PC-3 (cell line): Measurements from ENCODE around the gene C1orf198. TPM values are rescaled to one million over a fixed set of nuclear protein-coding genes. Genes with fewer than 3 reads are reported as not detected.

ENCODE experiments used
- ATAC-seq: fragments of 200-7000 bp; cut with Tn5 transposase; 2 replicates; pipeline ENCODE4 v1.9.1; 2020; ENCODE audit warnings: mild to moderate bottlenecking, moderate library complexity
- BruUV-seq: library from RNA; stranded (reverse); fragments of 400-500 nt; replicated peaks from 2 replicates; lab custom pipeline; 2021; lab: Mats Ljungman, UMichigan
- CTCF ChIA-PET: fragments of 300-600 bp; sonication (Branson Sonifier 250); formaldehyde crosslinking; loops from one replicate; lab custom pipeline; 2022; ENCODE audit warnings: antibody characterized with exemption; lab: Charles Lee
- POLR2A ChIA-PET: fragments of 300-600 bp; sonication (Branson Sonifier 250); formaldehyde crosslinking; loops from one replicate; lab custom pipeline; 2022; ENCODE audit warnings: antibody characterized with exemption; ENCODE audit not compliant: unreplicated experiment; lab: Charles Lee
- DNase-seq: peaks from one replicate; pipeline ENCODE4 v3.0.0-alpha.2; 2015
- H2AFZ ChIP-seq: fragments of 300-600 bp; sonication (generic); 2 replicates; pipeline ENCODE4 v1.6.0; 2016; ENCODE audit warnings: antibody characterized with exemption, low read length
- H3F3A ChIP-seq: fragments of 300-600 bp; sonication (generic); one replicate; pipeline ENCODE4 v1.6.0; 2017; ENCODE audit warnings: antibody characterized with exemption, low read length, control low read depth, mild to moderate bottlenecking; ENCODE audit not compliant: unreplicated experiment
- H3K27ac ChIP-seq: fragments of 300-600 bp; sonication (generic); 2 replicates; pipeline ENCODE4 v1.5.1; 2016; ENCODE audit warnings: mild to moderate bottlenecking, low read length
- H3K27me3 ChIP-seq: fragments of 300-600 bp; sonication (generic); 2 replicates; pipeline ENCODE4 v1.6.1; 2016; ENCODE audit warnings: low read length, mixed read lengths
- H3K36me3 ChIP-seq: fragments of 300-600 bp; sonication (generic); 2 replicates; pipeline ENCODE4 v1.6.1; 2016; ENCODE audit warnings: low read depth, mixed run types, low read length, mixed read lengths
- H3K4me1 ChIP-seq: fragments of 300-600 bp; sonication (generic); 2 replicates; pipeline ENCODE4 v1.5.1; 2016; ENCODE audit warnings: low read length; ENCODE audit not compliant: insufficient read depth
- H3K4me2 ChIP-seq: fragments of 300-600 bp; sonication (generic); 2 replicates; pipeline ENCODE4 v1.6.0; 2016; ENCODE audit warnings: low read length
- H3K4me3 ChIP-seq: fragments of 300-600 bp; sonication (generic); 2 replicates; pipeline ENCODE4 v1.5.1; 2016; ENCODE audit warnings: mild to moderate bottlenecking, low read length, mixed read lengths
- H3K79me2 ChIP-seq: fragments of 300-600 bp; sonication (generic); 2 replicates; pipeline ENCODE4 v1.6.1; 2017; ENCODE audit warnings: low read length, mixed read lengths
- H3K9ac ChIP-seq: fragments of 300-600 bp; sonication (generic); 2 replicates; pipeline ENCODE4 v1.6.0; 2016; ENCODE audit warnings: mild to moderate bottlenecking, low read length
- H3K9me2 ChIP-seq: fragments of 300-600 bp; sonication (generic); replicated peaks from 2 replicates; pipeline ENCODE4 v1.6.1; 2016; ENCODE audit warnings: mixed run types, low read length, mixed read lengths
- H3K9me3 ChIP-seq: fragments of 300-600 bp; sonication (generic); 2 replicates; pipeline ENCODE4 v1.6.1; 2016; ENCODE audit warnings: low read length, mixed read lengths
- H4K20me1 ChIP-seq: fragments of 300-600 bp; sonication (generic); 2 replicates; pipeline ENCODE4 v1.6.1; 2016; ENCODE audit warnings: low read length, mixed read lengths
- EZH2 ChIP-seq: fragments of 300-600 bp; sonication (generic); IDR thresholded peaks from one replicate; pipeline ENCODE4 v1.6.1; 2017; ENCODE audit warnings: antibody characterized with exemption, mild to moderate bottlenecking, low read length; ENCODE audit not compliant: unreplicated experiment
- EZH2phosphoT487 ChIP-seq: fragments of 300-600 bp; sonication (generic); IDR thresholded peaks from 2 replicates; pipeline ENCODE4 v1.6.1; 2018; ENCODE audit warnings: mild to moderate bottlenecking, antibody characterized with exemption, low read length, borderline replicate concordance
- intact Hi-C: fragments of 100-400 bp; cut with micrococcal nuclease; formaldehyde crosslinking; loops from 2 replicates; pipeline ENCODE4 v1.9.0; 2023
- total RNA-seq: library from RNA; depleted of rRNA; stranded (reverse); fragments of >200 nt; gene quantifications from 2 replicates; pipeline ENCODE4 v1.2.3, GENCODE V29; 2014
- TF ChIP-seq, protein P1 (sequence below): fragments of 300-600 bp; sonication (generic); conservative IDR thresholded peaks from 2 replicates; pipeline ENCODE4 v1.5.1; 2017; ENCODE audit warnings: antibody characterized with exemption, low read depth, mild to moderate bottlenecking, low read length

C1orf198 gene
- total RNA-seq, 1 experiment from 2014 or later = 24.8 TPM

DNA sequence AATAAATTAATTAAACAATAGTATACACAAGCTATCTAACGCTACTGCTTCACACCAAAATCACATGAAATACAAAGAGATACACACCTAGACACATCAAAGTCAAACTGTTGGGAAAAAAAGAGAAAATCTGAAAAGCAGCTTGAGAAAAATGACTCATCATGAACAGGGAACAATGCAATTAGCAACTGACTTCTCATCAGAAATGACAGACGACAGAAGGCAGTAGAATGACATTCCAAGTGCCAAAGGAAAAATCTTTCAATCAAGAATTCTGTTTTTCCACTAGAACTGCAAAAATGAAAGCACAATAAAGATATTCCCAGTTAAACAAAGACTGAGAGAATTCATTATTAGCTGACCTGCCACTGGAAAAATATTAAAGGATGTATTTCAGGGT lies 63.9 kb downstream of the C1orf198 start:
- no TSS peak for BruUV-seq
- intact Hi-C loops = no loop called here

DNA sequence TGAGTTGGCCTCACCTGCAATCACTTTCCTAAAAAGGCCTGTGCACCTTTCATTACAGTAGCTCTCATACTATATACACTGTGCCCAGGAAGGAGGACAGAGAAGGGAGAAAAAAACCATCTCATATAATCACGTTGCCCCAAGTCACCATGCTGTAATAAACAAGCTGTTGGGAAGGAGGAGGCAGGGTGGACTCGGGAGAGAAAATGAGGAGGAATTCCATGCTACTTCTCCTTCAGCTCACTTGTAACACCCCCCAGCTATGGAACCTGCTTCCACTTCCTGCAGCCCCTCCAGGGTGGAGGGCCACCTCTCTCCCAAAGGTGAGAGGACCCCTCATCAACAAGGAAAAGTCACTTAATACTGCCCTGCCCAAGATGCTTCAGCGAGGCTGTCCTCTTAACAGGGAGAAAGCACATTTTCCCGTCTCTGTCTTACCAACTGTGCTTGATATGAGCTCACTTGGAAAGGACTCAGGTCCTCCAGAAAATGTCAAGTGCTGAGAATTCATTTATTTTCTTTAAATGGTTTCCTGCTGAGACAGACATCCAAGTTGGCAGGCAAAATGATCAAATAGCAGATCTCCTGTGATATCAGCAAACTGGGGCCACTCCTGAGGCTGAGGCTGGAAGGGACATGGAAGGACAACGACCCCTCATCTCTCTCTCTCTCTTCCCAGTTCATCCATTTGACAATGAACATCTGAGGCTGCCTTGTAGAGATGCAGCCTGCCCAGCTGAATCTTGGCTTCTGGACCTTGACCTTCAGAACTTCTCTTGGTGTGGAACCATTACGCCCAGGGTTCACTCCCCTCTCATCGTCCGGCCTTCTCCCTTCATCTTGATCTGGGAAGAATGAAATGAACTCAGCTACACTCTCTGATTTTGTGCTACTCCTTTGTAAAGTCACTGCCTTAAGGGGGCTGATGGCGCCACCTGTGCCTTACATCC lies 67.2 kb downstream of the C1orf198 start:
- TF ChIP-seq, protein P1, sequence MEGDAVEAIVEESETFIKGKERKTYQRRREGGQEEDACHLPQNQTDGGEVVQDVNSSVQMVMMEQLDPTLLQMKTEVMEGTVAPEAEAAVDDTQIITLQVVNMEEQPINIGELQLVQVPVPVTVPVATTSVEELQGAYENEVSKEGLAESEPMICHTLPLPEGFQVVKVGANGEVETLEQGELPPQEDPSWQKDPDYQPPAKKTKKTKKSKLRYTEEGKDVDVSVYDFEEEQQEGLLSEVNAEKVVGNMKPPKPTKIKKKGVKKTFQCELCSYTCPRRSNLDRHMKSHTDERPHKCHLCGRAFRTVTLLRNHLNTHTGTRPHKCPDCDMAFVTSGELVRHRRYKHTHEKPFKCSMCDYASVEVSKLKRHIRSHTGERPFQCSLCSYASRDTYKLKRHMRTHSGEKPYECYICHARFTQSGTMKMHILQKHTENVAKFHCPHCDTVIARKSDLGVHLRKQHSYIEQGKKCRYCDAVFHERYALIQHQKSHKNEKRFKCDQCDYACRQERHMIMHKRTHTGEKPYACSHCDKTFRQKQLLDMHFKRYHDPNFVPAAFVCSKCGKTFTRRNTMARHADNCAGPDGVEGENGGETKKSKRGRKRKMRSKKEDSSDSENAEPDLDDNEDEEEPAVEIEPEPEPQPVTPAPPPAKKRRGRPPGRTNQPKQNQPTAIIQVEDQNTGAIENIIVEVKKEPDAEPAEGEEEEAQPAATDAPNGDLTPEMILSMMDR = no peak
- TF ChIP-seq EZH2 = no peak
- TF ChIP-seq EZH2phosphoT487 = no peak
- no peak overlapping the region for H3K27ac ChIP-seq
- no peak overlapping the region for H3K4me3 ChIP-seq
- BruUV-seq = no TSS peak
- no peaks in the 10 kb centered on the region for H4K20me1 ChIP-seq
- H3K27me3 ChIP-seq = peaks cover 15% of the 10 kb centered on the region
- H3K9me2 ChIP-seq = no peaks in the 10 kb centered on the region
- H3K36me3 ChIP-seq = no peaks in the 10 kb centered on the region
- CTCF ChIA-PET = no interaction called here
- no peaks in the 10 kb centered on the region for H3F3A ChIP-seq
- POLR2A ChIA-PET = interaction anchor here (0.5 kb wide), 1 partner anchor 139 kb away, joined by 3 read pairs; no protein-coding TSS in a partner anchor
- no peaks in the 10 kb centered on the region for H3K79me2 ChIP-seq
- intact Hi-C loops = no loop called here
- H3K9ac ChIP-seq = no peak overlapping the region
- DNase-seq = no peak
- H3K4me1 ChIP-seq = no peaks in the 10 kb centered on the region
- H3K4me2 ChIP-seq = no peak overlapping the region
- no peaks in the 10 kb centered on the region for H3K9me3 ChIP-seq
- no peak for ATAC-seq
- H2AFZ ChIP-seq = no peak overlapping the region

More for the DNA sequence above, 63.9 kb downstream of the C1orf198 start:
- Histone ChIP-seq H3K9me2 (no peaks in the 10 kb centered on the region), H3K27me3 (peaks cover 15% of the 10 kb centered on the region), H3K27ac (no peak overlapping the region), H3K9me3 (no peaks in the 10 kb centered on the region), H2AFZ (no peak overlapping the region), H3K9ac (no peak overlapping the region), H3K4me3 (no peak overlapping the region), H3F3A (no peaks in the 10 kb centered on the region), H4K20me1 (no peaks in the 10 kb centered on the region), H3K4me1 (no peaks in the 10 kb centered on the region), H3K4me2 (no peak overlapping the region), H3K79me2 (no peaks in the 10 kb centered on the region), H3K36me3 (no peaks in the 10 kb centered on the region)
- TF ChIP-seq EZH2 = no peak
- no peak for TF ChIP-seq EZH2phosphoT487
- TF ChIP-seq, protein P1 = no peak
- POLR2A ChIA-PET = no interaction called here
- ATAC-seq (no peak), DNase-seq (no peak)
- CTCF ChIA-PET = no interaction called here
